ENCODE results near the gene SLC28A2. TPM values are rescaled to one million over a fixed set of nuclear protein-coding genes. Genes with fewer than 3 reads are reported as not detected.

Gene SLC28A2
- total RNA-seq, 1 experiment from 2014 or later, result 0.20 TPM

- TF ChIP-seq GRHL2 (CRISPR knock-in tag; IDR thresholded peaks at IDR 0.05; ENCODE audit: insufficient replicate concordance, severe bottlenecking) (no peak), ZNF532 (CRISPR knock-in tag; IDR thresholded peaks at IDR 0.05; ENCODE audit: borderline replicate concordance) (no peak), ZBTB21 (CRISPR knock-in tag; IDR thresholded peaks at IDR 0.05; ENCODE audit: borderline replicate concordance) (no peak), CREB1 (CRISPR knock-in tag; IDR thresholded peaks at IDR 0.05) (no peak), FOXP1 (CRISPR knock-in tag; IDR thresholded peaks at IDR 0.05; ENCODE audit: borderline replicate concordance) (no peak)
- TF ChIP-seq, protein P1, sequence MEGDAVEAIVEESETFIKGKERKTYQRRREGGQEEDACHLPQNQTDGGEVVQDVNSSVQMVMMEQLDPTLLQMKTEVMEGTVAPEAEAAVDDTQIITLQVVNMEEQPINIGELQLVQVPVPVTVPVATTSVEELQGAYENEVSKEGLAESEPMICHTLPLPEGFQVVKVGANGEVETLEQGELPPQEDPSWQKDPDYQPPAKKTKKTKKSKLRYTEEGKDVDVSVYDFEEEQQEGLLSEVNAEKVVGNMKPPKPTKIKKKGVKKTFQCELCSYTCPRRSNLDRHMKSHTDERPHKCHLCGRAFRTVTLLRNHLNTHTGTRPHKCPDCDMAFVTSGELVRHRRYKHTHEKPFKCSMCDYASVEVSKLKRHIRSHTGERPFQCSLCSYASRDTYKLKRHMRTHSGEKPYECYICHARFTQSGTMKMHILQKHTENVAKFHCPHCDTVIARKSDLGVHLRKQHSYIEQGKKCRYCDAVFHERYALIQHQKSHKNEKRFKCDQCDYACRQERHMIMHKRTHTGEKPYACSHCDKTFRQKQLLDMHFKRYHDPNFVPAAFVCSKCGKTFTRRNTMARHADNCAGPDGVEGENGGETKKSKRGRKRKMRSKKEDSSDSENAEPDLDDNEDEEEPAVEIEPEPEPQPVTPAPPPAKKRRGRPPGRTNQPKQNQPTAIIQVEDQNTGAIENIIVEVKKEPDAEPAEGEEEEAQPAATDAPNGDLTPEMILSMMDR (IDR thresholded peaks at IDR 0.05), result no peak
- TF ChIP-seq, protein P2, sequence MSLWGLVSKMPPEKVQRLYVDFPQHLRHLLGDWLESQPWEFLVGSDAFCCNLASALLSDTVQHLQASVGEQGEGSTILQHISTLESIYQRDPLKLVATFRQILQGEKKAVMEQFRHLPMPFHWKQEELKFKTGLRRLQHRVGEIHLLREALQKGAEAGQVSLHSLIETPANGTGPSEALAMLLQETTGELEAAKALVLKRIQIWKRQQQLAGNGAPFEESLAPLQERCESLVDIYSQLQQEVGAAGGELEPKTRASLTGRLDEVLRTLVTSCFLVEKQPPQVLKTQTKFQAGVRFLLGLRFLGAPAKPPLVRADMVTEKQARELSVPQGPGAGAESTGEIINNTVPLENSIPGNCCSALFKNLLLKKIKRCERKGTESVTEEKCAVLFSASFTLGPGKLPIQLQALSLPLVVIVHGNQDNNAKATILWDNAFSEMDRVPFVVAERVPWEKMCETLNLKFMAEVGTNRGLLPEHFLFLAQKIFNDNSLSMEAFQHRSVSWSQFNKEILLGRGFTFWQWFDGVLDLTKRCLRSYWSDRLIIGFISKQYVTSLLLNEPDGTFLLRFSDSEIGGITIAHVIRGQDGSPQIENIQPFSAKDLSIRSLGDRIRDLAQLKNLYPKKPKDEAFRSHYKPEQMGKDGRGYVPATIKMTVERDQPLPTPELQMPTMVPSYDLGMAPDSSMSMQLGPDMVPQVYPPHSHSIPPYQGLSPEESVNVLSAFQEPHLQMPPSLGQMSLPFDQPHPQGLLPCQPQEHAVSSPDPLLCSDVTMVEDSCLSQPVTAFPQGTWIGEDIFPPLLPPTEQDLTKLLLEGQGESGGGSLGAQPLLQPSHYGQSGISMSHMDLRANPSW (CRISPR knock-in tag; conservative IDR thresholded peaks at IDR 0.05; ENCODE audit: low read depth), result no peak
These were observed 7.8 kb downstream of the SLC28A2 start (continued) for GRCh38 chr15:45259796-45260195.

DNA sequence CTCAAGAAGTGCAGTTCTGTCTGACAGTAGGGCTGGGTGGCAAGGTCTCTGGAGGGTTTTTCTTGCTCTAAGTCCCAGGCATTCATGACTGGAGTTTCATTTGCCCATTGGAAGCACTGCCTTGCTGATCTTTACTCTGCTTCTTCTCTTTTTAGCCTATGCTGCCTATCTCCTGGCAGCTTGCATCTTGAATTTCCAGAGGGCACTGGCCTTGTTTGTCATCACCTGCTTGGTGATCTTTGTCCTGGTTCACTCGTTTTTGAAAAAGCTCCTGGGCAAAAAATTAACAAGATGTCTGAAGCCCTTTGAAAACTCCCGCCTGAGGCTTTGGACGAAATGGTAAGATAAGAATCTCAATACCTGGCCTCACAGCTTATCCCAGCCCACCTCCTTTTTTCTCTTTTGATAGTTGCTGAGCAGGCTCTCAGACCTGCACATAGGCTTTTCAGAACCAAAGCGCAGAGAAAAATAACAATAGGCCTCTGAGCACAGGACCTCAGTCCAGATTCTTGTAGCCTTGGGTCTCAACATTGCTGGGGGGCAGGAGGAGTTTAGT, 10.9 kb downstream of the SLC28A2 start:
- Mint-ChIP-seq H3K27me3 (ENCODE audit: low read depth) (peaks cover 25% of the 10 kb centered on the region), H3K27ac (no peak overlapping the region), H3K9me3 (no peaks in the 10 kb centered on the region), H3K36me3 (no peaks in the 10 kb centered on the region), H3K4me1 (no peaks in the 10 kb centered on the region), H3K4me3 (no peak overlapping the region)
- DNase-seq (ENCODE audit: low spot score) (no peak), ATAC-seq (no peak)
- ChIA-PET CTCF (interaction anchor here (1.1 kb wide), 1 partner anchor 58 kb away, joined by 3 read pairs; no protein-coding TSS in a partner anchor), POLR2A (no interaction called here)
- TF ChIP-seq CREM (CRISPR knock-in tag; IDR thresholded peaks at IDR 0.05) (no peak), ZBTB21 (CRISPR knock-in tag; IDR thresholded peaks at IDR 0.05; ENCODE audit: borderline replicate concordance) (no peak), SP1 (CRISPR knock-in tag; conservative IDR thresholded peaks at IDR 0.05) (no peak), ZNF121 (CRISPR knock-in tag; IDR thresholded peaks at IDR 0.05) (no peak), TEAD1 (CRISPR knock-in tag; IDR thresholded peaks at IDR 0.05) (no peak)
- TF ChIP-seq, protein P3, sequence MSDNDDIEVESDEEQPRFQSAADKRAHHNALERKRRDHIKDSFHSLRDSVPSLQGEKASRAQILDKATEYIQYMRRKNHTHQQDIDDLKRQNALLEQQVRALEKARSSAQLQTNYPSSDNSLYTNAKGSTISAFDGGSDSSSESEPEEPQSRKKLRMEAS (CRISPR knock-in tag; IDR thresholded peaks at IDR 0.05), result no peak

- DNase-seq (ENCODE audit: low spot score) (no peak), ATAC-seq (no peak)
- Mint-ChIP-seq H3K4me3 (no peak overlapping the region), H3K27ac (no peak overlapping the region), H3K27me3 (ENCODE audit: low read depth) (peaks cover 25% of the 10 kb centered on the region), H3K4me1 (no peaks in the 10 kb centered on the region), H3K36me3 (no peaks in the 10 kb centered on the region), H3K9me3 (no peaks in the 10 kb centered on the region)
- ChIA-PET CTCF (no interaction called here), POLR2A (no interaction called here)
- TF ChIP-seq NFATC4 (CRISPR knock-in tag; IDR thresholded peaks at IDR 0.05), result no peak
- no peak for TF ChIP-seq ZNF219 (CRISPR knock-in tag; IDR thresholded peaks at IDR 0.05; ENCODE audit: borderline replicate concordance)
- TF ChIP-seq RORB (CRISPR knock-in tag; IDR thresholded peaks at IDR 0.05), result no peak
- no peak for TF ChIP-seq GTF2I (CRISPR knock-in tag; conservative IDR thresholded peaks at IDR 0.05)
- TF ChIP-seq ZNF281 (CRISPR knock-in tag; IDR thresholded peaks at IDR 0.05), result no peak
- TF ChIP-seq GRHL2 (CRISPR knock-in tag; IDR thresholded peaks at IDR 0.05; ENCODE audit: insufficient replicate concordance, severe bottlenecking), result no peak
- TF ChIP-seq EMX1 (CRISPR knock-in tag; IDR thresholded peaks at IDR 0.05), result no peak
- TF ChIP-seq, protein P4, sequence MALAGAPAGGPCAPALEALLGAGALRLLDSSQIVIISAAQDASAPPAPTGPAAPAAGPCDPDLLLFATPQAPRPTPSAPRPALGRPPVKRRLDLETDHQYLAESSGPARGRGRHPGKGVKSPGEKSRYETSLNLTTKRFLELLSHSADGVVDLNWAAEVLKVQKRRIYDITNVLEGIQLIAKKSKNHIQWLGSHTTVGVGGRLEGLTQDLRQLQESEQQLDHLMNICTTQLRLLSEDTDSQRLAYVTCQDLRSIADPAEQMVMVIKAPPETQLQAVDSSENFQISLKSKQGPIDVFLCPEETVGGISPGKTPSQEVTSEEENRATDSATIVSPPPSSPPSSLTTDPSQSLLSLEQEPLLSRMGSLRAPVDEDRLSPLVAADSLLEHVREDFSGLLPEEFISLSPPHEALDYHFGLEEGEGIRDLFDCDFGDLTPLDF (CRISPR knock-in tag; IDR thresholded peaks at IDR 0.05), result no peak
- no peak for TF ChIP-seq ESRRA (CRISPR knock-in tag; IDR thresholded peaks at IDR 0.05; ENCODE audit: borderline replicate concordance)
These were observed 11.8 kb downstream of the SLC28A2 start for GRCh38 chr15:45263854-45264253.
